ENCODE measurements around the gene CALD1. TPM values are rescaled to one million over a fixed set of nuclear protein-coding genes. Genes with fewer than 3 reads are reported as not detected.

Gene CALD1
- polyA plus RNA-seq, 1 donor from 2014 or later, result 8.0 TPM

GRCh38 chr7:134835463-134835823 is 56.0 kb downstream of the CALD1 start:
- no peaks in the 10 kb centered on the region for H3K9me3 ChIP-seq (ENCODE audit: low read length)
- no peaks in the 10 kb centered on the region for H3K9me2 ChIP-seq (ENCODE audit: insufficient read depth, low read length)
- no peaks in the 10 kb centered on the region for H3K79me2 ChIP-seq (replicated peaks; ENCODE audit: insufficient read depth, low read length)
- H3K36me3 ChIP-seq (ENCODE audit: insufficient read depth, low read length), result no peaks in the 10 kb centered on the region
- H3K4me3 ChIP-seq (ENCODE audit: low read length), result no peak overlapping the region
- H3K4me2 ChIP-seq (ENCODE audit: low read length), result no peak overlapping the region
- H3K9ac ChIP-seq (ENCODE audit: low read length), result no peak overlapping the region
- no peak overlapping the region for H3K27ac ChIP-seq (ENCODE audit: low read length)
- H2AFZ ChIP-seq (ENCODE audit: low read depth, low read length), result no peak overlapping the region
- H4K20me1 ChIP-seq (ENCODE audit: insufficient read depth), result no peaks in the 10 kb centered on the region
- TF ChIP-seq TAF1 (IDR thresholded peaks at IDR 0.05; ENCODE audit: low read depth), result no peak
- no peak for TF ChIP-seq EP300 (conservative IDR thresholded peaks at IDR 0.05; ENCODE audit: poor library complexity, severe bottlenecking)
- no peak for TF ChIP-seq RAD21 (conservative IDR thresholded peaks at IDR 0.05)
- no peak for TF ChIP-seq POLR2AphosphoS5 (IDR thresholded peaks at IDR 0.05)
- no peak for TF ChIP-seq EZH2 (IDR thresholded peaks at IDR 0.05; ENCODE audit: borderline replicate concordance, insufficient read depth, low read length, poor library complexity, severe bottlenecking)
- TF ChIP-seq CTCF (IDR thresholded peaks at IDR 0.05; ENCODE audit: poor library complexity, severe bottlenecking), result no peak
- H3K27me3 ChIP-seq (ENCODE audit: insufficient read depth, low read depth, low read length), result no peaks in the 10 kb centered on the region
- H3F3A ChIP-seq (ENCODE audit: insufficient read depth, low read length, poor library complexity, severe bottlenecking), result no peaks in the 10 kb centered on the region

GRCh38 chr7:134836447-134836846 is 57.0 kb downstream of the CALD1 start:
- Histone ChIP-seq H3K27ac (ENCODE audit: low read length) (no peak overlapping the region), H3K36me3 (ENCODE audit: insufficient read depth, low read length) (no peaks in the 10 kb centered on the region), H3K9ac (ENCODE audit: low read length) (no peak overlapping the region), H2AFZ (ENCODE audit: low read depth, low read length) (no peak overlapping the region), H3K4me3 (ENCODE audit: low read length) (no peak overlapping the region), H3F3A (ENCODE audit: insufficient read depth, low read length, poor library complexity, severe bottlenecking) (no peaks in the 10 kb centered on the region), H3K4me2 (ENCODE audit: low read length) (no peak overlapping the region), H3K9me3 (ENCODE audit: low read length) (no peaks in the 10 kb centered on the region), H3K9me2 (ENCODE audit: insufficient read depth, low read length) (no peaks in the 10 kb centered on the region), H3K27me3 (ENCODE audit: insufficient read depth, low read depth, low read length) (no peaks in the 10 kb centered on the region), H4K20me1 (ENCODE audit: insufficient read depth) (no peaks in the 10 kb centered on the region), H3K79me2 (replicated peaks; ENCODE audit: insufficient read depth, low read length) (no peaks in the 10 kb centered on the region)
- TF ChIP-seq MXI1 (conservative IDR thresholded peaks at IDR 0.05; ENCODE audit: poor library complexity, severe bottlenecking), result no peak
- TF ChIP-seq EZH2 (IDR thresholded peaks at IDR 0.05; ENCODE audit: borderline replicate concordance, insufficient read depth, low read length, poor library complexity, severe bottlenecking), result no peak
- TF ChIP-seq RAD21 (conservative IDR thresholded peaks at IDR 0.05), result no peak
- no peak for TF ChIP-seq SMC3 (conservative IDR thresholded peaks at IDR 0.05; ENCODE audit: poor library complexity)

GRCh38 chr7:134839298-134839697 is 59.9 kb downstream of the CALD1 start:
- no peaks in the 10 kb centered on the region for H4K20me1 ChIP-seq (ENCODE audit: insufficient read depth)
- H3K9me2 ChIP-seq (ENCODE audit: insufficient read depth, low read length), result no peaks in the 10 kb centered on the region
- no peaks in the 10 kb centered on the region for H3F3A ChIP-seq (ENCODE audit: insufficient read depth, low read length, poor library complexity, severe bottlenecking)
- no peak for TF ChIP-seq EZH2 (IDR thresholded peaks at IDR 0.05; ENCODE audit: borderline replicate concordance, insufficient read depth, low read length, poor library complexity, severe bottlenecking)
- TF ChIP-seq CTCF (IDR thresholded peaks at IDR 0.05; ENCODE audit: poor library complexity, severe bottlenecking), result no peak
- TF ChIP-seq POLR2AphosphoS5 (IDR thresholded peaks at IDR 0.05), result no peak
- no peak for TF ChIP-seq RAD21 (conservative IDR thresholded peaks at IDR 0.05)
- no peak for TF ChIP-seq EP300 (conservative IDR thresholded peaks at IDR 0.05; ENCODE audit: poor library complexity, severe bottlenecking)
- no peak for TF ChIP-seq SMC3 (conservative IDR thresholded peaks at IDR 0.05; ENCODE audit: poor library complexity)
- no peak for TF ChIP-seq TAF1 (IDR thresholded peaks at IDR 0.05; ENCODE audit: low read depth)
- no peak for TF ChIP-seq MXI1 (conservative IDR thresholded peaks at IDR 0.05; ENCODE audit: poor library complexity, severe bottlenecking)
- no peak for TF ChIP-seq REST (IDR thresholded peaks at IDR 0.05; ENCODE audit: borderline replicate concordance)
- no peaks in the 10 kb centered on the region for H3K27me3 ChIP-seq (ENCODE audit: insufficient read depth, low read depth, low read length)
- H2AFZ ChIP-seq (ENCODE audit: low read depth, low read length), result no peak overlapping the region
- no peak overlapping the region for H3K4me2 ChIP-seq (ENCODE audit: low read length)
- H3K9me3 ChIP-seq (ENCODE audit: low read length), result no peaks in the 10 kb centered on the region
- no peak overlapping the region for H3K9ac ChIP-seq (ENCODE audit: low read length)
- H3K27ac ChIP-seq (ENCODE audit: low read length), result no peak overlapping the region
- H3K4me3 ChIP-seq (ENCODE audit: low read length), result no peak overlapping the region
- H3K79me2 ChIP-seq (replicated peaks; ENCODE audit: insufficient read depth, low read length), result no peaks in the 10 kb centered on the region
- H3K36me3 ChIP-seq (ENCODE audit: insufficient read depth, low read length), result no peaks in the 10 kb centered on the region
